CD14-positive monocyte (primary cell): ENCODE results near the gene PRPF19. TPM values are rescaled to one million over a fixed set of nuclear protein-coding genes. Genes with fewer than 3 reads are reported as not detected.

Experiments
- DNase-seq, 3 donors: peaks; one replicate each; pipeline ENCODE4 v3.0.0-alpha.2; 2011 to 2022
- H2AFZ ChIP-seq: 2 replicates; pipeline ENCODE4 v1.6.0; 2012; ENCODE audit warnings: mild to moderate bottlenecking, low read depth, low read length, inconsistent platforms; ENCODE audit not compliant: insufficient read depth, poor library complexity, severe bottlenecking
- H3K27ac ChIP-seq, 2 donors: 1 replicate in 1 of 2; 2 replicates in 1 of 2; pipeline ENCODE4 v1.5.1; 2012 to 2013; ENCODE audit warnings: low read length in 2 of 2, control low read depth in 1 of 2, inconsistent platforms in 1 of 2, low read depth in 1 of 2, mild to moderate bottlenecking in 1 of 2
- H3K27me3 ChIP-seq, 2 donors: one replicate each; pipeline versions ENCODE4 v1.6.0 to v1.6.1; 2011 to 2013; ENCODE audit warnings: low read length in 2 of 2; ENCODE audit not compliant: control insufficient read depth in 2 of 2, insufficient read depth in 2 of 2
- H3K36me3 ChIP-seq, 2 donors: replicated peaks in 1 of 2; 1 replicate in 1 of 2; 2 replicates in 1 of 2; pipeline versions ENCODE4 v1.5.1 to v1.6.1; 2012 to 2013; ENCODE audit warnings: low read length in 2 of 2, control low read depth in 1 of 2, inconsistent platforms in 1 of 2, mild to moderate bottlenecking in 1 of 2; ENCODE audit not compliant: insufficient read depth in 2 of 2, control insufficient read depth in 1 of 2
- H3K4me1 ChIP-seq, 2 donors: 1 replicate in 1 of 2; 2 replicates in 1 of 2; pipeline versions ENCODE4 v1.5.1 to v1.6.1; 2012 to 2013; ENCODE audit warnings: low read length in 2 of 2, control low read depth in 1 of 2, inconsistent platforms in 1 of 2, mild to moderate bottlenecking in 1 of 2, moderate library complexity in 1 of 2; ENCODE audit not compliant: insufficient read depth in 2 of 2, control insufficient read depth in 1 of 2
- H3K4me2 ChIP-seq: replicated peaks from 2 replicates; pipeline ENCODE3; 2012; ENCODE audit warnings: low read length, moderate library complexity, mild to moderate bottlenecking; ENCODE audit not compliant: poor library complexity, severe bottlenecking; ENCODE audit errors: extremely low read depth
- H3K4me3 ChIP-seq, 3 experiments: fragments of 200-600 bp in 1 of 3; sonication (generic) in 1 of 3; replicated peaks in 1 of 3; 1 replicate in 2 of 3; 2 replicates in 1 of 3; pipeline ENCODE4 v1.5.1; 2011 to 2013; ENCODE audit warnings: low read length in 3 of 3, mild to moderate bottlenecking in 3 of 3, control low read depth in 2 of 3, low read depth in 2 of 3, inconsistent platforms in 1 of 3, moderate library complexity in 1 of 3
- H3K79me2 ChIP-seq: 2 replicates; pipeline ENCODE4 v1.6.0; 2012; ENCODE audit warnings: mild to moderate bottlenecking, control low read depth, inconsistent platforms, low read length, moderate library complexity; ENCODE audit not compliant: insufficient read depth
- H3K9ac ChIP-seq: 2 replicates; pipeline ENCODE4 v1.6.0; 2017; ENCODE audit warnings: low read length, mild to moderate bottlenecking; ENCODE audit not compliant: insufficient read depth, poor library complexity, severe bottlenecking
- H3K9me3 ChIP-seq, 2 donors: replicated peaks in 1 of 2; 1 replicate in 1 of 2; 2 replicates in 1 of 2; pipeline versions ENCODE4 v1.5.1 to v1.6.1; 2012 to 2013; ENCODE audit warnings: low read length in 2 of 2, control low read depth in 1 of 2; ENCODE audit not compliant: control insufficient read depth in 1 of 2, insufficient read depth in 1 of 2
- H4K20me1 ChIP-seq: 2 replicates; pipeline ENCODE4 v1.6.0; 2012; ENCODE audit warnings: mild to moderate bottlenecking, low read length, control low read depth, moderate library complexity; ENCODE audit not compliant: insufficient read depth
- H3K27ac Mint-ChIP-seq, 7 donors: one replicate each; pipeline ENCODE4 v1.8.0; 2020; ENCODE audit warnings: mild to moderate bottlenecking in 7 of 7, mixed read lengths in 7 of 7, moderate library complexity in 6 of 7, inconsistent platforms in 2 of 7
- H3K27me3 Mint-ChIP-seq, 3 donors: one replicate each; pipeline ENCODE4 v1.8.0; 2021 to 2022; ENCODE audit warnings: low read depth in 3 of 3, mild to moderate bottlenecking in 3 of 3, mixed read lengths in 3 of 3, moderate library complexity in 3 of 3, inconsistent platforms in 1 of 3
- H3K36me3 Mint-ChIP-seq, 2 donors: one replicate each; pipeline ENCODE4 v1.8.0; 2020; ENCODE audit warnings: mixed read lengths in 2 of 2, inconsistent platforms in 1 of 2, mild to moderate bottlenecking in 1 of 2
- H3K4me1 Mint-ChIP-seq: one replicate; pipeline ENCODE4 v1.8.0; 2020; ENCODE audit warnings: mild to moderate bottlenecking, mixed read lengths
- H3K4me3 Mint-ChIP-seq, 2 donors: one replicate each; pipeline ENCODE4 v1.8.0; 2020; ENCODE audit warnings: mild to moderate bottlenecking in 2 of 2, mixed read lengths in 2 of 2, moderate library complexity in 1 of 2
- H3K9me3 Mint-ChIP-seq, 7 donors: one replicate each; pipeline ENCODE4 v1.8.0; 2020 to 2022; ENCODE audit warnings: mixed read lengths in 7 of 7, mild to moderate bottlenecking in 6 of 7, moderate library complexity in 6 of 7, inconsistent platforms in 2 of 7
- WGBS: methylation state at CpG from one replicate; pipeline ENCODE4 v1.1.5; 2013; ENCODE audit warnings: missing lambda C conversion rate; ENCODE audit not compliant: insufficient coverage; 5-methylcytosine and 5-hydroxymethylcytosine counted together
- intact Hi-C, 2 donors: fragments of 100-400 bp; cut with micrococcal nuclease; formaldehyde crosslinking; loops; one replicate each; pipeline versions ENCODE4 v1.15.0 to v1.15.1; 2023
- polyA plus RNA-seq, 3 donors: library from polyadenylated mRNA; depleted of rRNA in 1 of 3; unstranded in 2 of 3; stranded (reverse) in 1 of 3; fragments of 300-500 nt in 2 of 3; fragments of >200 nt in 1 of 3; fragmentation: Illumina TruSeq in 2 of 3; gene quantifications; 1 replicate in 2 of 3; 2 replicates in 1 of 3; pipeline ENCODE4 v1.2.3, GENCODE V29; 2012 to 2021
- TF ChIP-seq, protein P1 (sequence below): fragments of 200-600 bp; IDR thresholded peaks from one replicate; pipeline ENCODE4 v1.8.0; 2022; ENCODE audit warnings: antibody characterized with exemption, mild to moderate bottlenecking

Gene PRPF19
- polyA plus RNA-seq, 3 donors, result 7.8 to 33.2 (median 12.2) TPM

DNA sequence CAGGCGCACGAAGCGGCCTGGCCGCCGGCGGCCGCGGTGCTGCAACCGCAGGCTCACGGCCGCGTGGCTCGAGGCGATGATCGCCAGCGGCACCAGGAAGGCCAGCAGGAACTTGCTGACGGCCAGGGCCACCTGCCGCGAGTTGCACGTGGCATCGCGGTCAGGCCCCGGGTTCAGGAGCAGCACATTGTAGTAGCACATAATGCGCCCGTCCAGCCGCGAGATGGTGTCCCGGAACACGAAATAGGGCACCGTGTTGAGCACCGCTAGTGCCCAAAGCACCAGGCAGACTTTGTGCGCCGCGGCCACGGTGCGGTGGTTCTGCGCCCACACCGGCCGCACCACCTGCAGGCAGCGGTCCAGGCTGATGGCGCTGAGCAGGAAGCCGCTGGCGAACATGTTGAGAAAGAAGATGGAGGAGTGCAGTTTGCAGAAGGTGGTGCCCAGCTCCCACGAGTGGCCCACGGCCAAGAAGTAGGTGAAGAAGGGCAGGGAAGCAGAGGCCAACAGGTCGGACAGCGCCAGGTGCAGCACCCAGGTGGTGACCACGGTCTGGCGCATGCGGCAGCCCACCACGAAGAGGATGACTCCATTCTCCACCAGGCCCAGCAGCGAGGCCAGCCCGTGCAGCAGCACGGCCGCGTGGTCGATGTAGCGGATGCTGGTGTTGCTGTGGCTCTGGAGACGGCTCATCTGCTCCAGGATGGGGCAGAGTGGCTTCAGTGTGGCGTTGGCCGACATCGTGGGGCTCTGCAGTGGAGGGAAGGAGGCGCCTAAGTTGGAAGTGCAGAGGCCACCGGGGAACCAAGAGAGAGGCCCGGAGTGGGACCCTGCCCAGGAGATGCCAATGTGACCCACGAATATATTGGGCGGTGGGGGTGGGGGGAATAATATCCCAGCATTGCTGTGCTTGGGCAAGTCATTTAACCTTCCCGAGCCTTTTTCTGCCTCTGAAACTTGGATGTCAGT is 53.1 kb downstream of the PRPF19 start:
- H3K79me2 ChIP-seq, result no peaks in the 10 kb centered on the region
- H3K36me3 ChIP-seq, result peaks cover 35 to 40% of the 10 kb centered on the region in 2 donors
- no peak overlapping the region for H3K9ac ChIP-seq
- H3K27me3 Mint-ChIP-seq, result peaks cover 12 to 21% (median 13%) of the 10 kb centered on the region in 3 donors
- intact Hi-C loops, result no loop called here
- no peak overlapping the region for H3K4me2 ChIP-seq
- no peak overlapping the region for H3K27ac Mint-ChIP-seq
- peaks cover 0 to 6% of the 10 kb centered on the region in 2 donors for H3K27me3 ChIP-seq
- 98% methylated on average over 56 of the region's 68 CpGs for WGBS
- no peak for DNase-seq
- H3K4me3 ChIP-seq, result no peak overlapping the region
- TF ChIP-seq, protein P1, sequence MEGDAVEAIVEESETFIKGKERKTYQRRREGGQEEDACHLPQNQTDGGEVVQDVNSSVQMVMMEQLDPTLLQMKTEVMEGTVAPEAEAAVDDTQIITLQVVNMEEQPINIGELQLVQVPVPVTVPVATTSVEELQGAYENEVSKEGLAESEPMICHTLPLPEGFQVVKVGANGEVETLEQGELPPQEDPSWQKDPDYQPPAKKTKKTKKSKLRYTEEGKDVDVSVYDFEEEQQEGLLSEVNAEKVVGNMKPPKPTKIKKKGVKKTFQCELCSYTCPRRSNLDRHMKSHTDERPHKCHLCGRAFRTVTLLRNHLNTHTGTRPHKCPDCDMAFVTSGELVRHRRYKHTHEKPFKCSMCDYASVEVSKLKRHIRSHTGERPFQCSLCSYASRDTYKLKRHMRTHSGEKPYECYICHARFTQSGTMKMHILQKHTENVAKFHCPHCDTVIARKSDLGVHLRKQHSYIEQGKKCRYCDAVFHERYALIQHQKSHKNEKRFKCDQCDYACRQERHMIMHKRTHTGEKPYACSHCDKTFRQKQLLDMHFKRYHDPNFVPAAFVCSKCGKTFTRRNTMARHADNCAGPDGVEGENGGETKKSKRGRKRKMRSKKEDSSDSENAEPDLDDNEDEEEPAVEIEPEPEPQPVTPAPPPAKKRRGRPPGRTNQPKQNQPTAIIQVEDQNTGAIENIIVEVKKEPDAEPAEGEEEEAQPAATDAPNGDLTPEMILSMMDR, result no peak
- H4K20me1 ChIP-seq, result no peaks in the 10 kb centered on the region
- H3K9me3 ChIP-seq, result no peaks in the 10 kb centered on the region
- H3K4me3 Mint-ChIP-seq, result no peak overlapping the region
- H3K4me1 ChIP-seq, result peaks cover 11 to 27% of the 10 kb centered on the region in 2 donors
- no peak overlapping the region for H2AFZ ChIP-seq
- H3K27ac ChIP-seq, result no peak overlapping the region
- H3K36me3 Mint-ChIP-seq, result peaks cover 36 to 43% of the 10 kb centered on the region in 2 donors
- peaks cover 26% of the 10 kb centered on the region for H3K4me1 Mint-ChIP-seq
- H3K9me3 Mint-ChIP-seq, result peaks cover 0 to 4% (median 3%) of the 10 kb centered on the region in 7 donors

- no peak overlapping the region for H3K27ac ChIP-seq
- H3K4me1 ChIP-seq, result peaks cover 3 to 18% of the 10 kb centered on the region in 2 donors
- intact Hi-C loops, result no loop called here
- H2AFZ ChIP-seq, result no peak overlapping the region
- Mint-ChIP-seq H3K9me3 (peaks cover 0 to 4% (median 3%) of the 10 kb centered on the region in 7 donors), H3K36me3 (peaks cover 41 to 52% of the 10 kb centered on the region in 2 donors), H3K4me3 (peak overlapping the region in 1 of 2 donors; percentile 4), H3K27me3 (peaks cover 12 to 21% (median 13%) of the 10 kb centered on the region in 3 donors), H3K4me1 (peaks cover 18% of the 10 kb centered on the region), H3K27ac (peak overlapping the region in 1 of 7 donors; percentile 5)
- H3K27me3 ChIP-seq, result peaks cover 0 to 6% of the 10 kb centered on the region in 2 donors
- no peak overlapping the region for H3K9ac ChIP-seq
- 94% methylated on average over 69 of the region's 78 CpGs for WGBS
- H3K9me3 ChIP-seq, result no peaks in the 10 kb centered on the region
- no peak for DNase-seq
- TF ChIP-seq, protein P1, result no peak
- H3K36me3 ChIP-seq, result peaks cover 44 to 47% of the 10 kb centered on the region in 2 donors
- H4K20me1 ChIP-seq, result no peaks in the 10 kb centered on the region
- no peak overlapping the region for H3K4me2 ChIP-seq
- no peaks in the 10 kb centered on the region for H3K79me2 ChIP-seq
- H3K4me3 ChIP-seq, result no peak overlapping the region
Observed at GRCh38 chr11:60852117-60852981, 54.0 kb downstream of the PRPF19 start.
